WTC11 (cell line): ENCODE results near the gene NUAK1. TPM values are rescaled to one million over a fixed set of nuclear protein-coding genes. Genes with fewer than 3 reads are reported as not detected.

ENCODE experiments used
- ATAC-seq: fragments of 200-7000 bp; cut with Tn5 transposase; 2 replicates; pipeline ENCODE4 v1.10.0; 2021; ENCODE audit warnings: mild to moderate bottlenecking, moderate library complexity
- CTCF ChIA-PET: fragments of 300-600 bp; sonication (Branson Sonifier 250); formaldehyde crosslinking; loops from one replicate; lab custom pipeline; 2021; ENCODE audit warnings: antibody characterized with exemption; lab: Charles Lee
- POLR2A ChIA-PET: fragments of 350-600 bp; sonication (Branson Sonifier 250); formaldehyde crosslinking; loops from one replicate; lab custom pipeline; 2021; ENCODE audit warnings: antibody characterized with exemption; lab: Charles Lee
- DNase-seq: peaks from one replicate; pipeline ENCODE4 v3.0.0; 2021; ENCODE audit warnings: low spot score
- H3K27ac Mint-ChIP-seq: 2 replicates; pipeline ENCODE4 v1.8.0; 2021; ENCODE audit warnings: mixed read lengths
- H3K27me3 Mint-ChIP-seq: 2 replicates; pipeline ENCODE4 v1.8.0; 2021; ENCODE audit warnings: low read depth, mild to moderate bottlenecking, moderate library complexity, mixed read lengths
- H3K36me3 Mint-ChIP-seq: 2 replicates; pipeline ENCODE4 v1.8.0; 2021; ENCODE audit warnings: mixed read lengths
- H3K4me1 Mint-ChIP-seq: 2 replicates; pipeline ENCODE4 v1.8.0; 2022; ENCODE audit warnings: mixed read lengths
- H3K4me3 Mint-ChIP-seq: 2 replicates; pipeline ENCODE4 v1.8.0; 2021; ENCODE audit warnings: mild to moderate bottlenecking, moderate library complexity, mixed read lengths
- H3K9me3 Mint-ChIP-seq: 2 replicates; pipeline ENCODE4 v1.8.0; 2021; ENCODE audit warnings: mixed read lengths
- ATF3 ChIP-seq: sonication (generic); formaldehyde crosslinking; conservative IDR thresholded peaks from 2 replicates; pipeline ENCODE4 v1.8.1; 2022; ENCODE audit warnings: mild to moderate bottlenecking, missing genetic modification reagents
- CREM ChIP-seq: sonication (generic); formaldehyde crosslinking; IDR thresholded peaks from 2 replicates; pipeline ENCODE4 v1.8.1; 2022; ENCODE audit warnings: mild to moderate bottlenecking, missing genetic modification reagents, moderate library complexity
- EMX1 ChIP-seq: fragments of 250-450 bp; sonication (Bioruptor Pico); IDR thresholded peaks from 2 replicates; pipeline ENCODE4 v1.8.0; 2021; ENCODE audit warnings: mild to moderate bottlenecking
- FOXK1 ChIP-seq: sonication (generic); formaldehyde crosslinking; IDR thresholded peaks from 2 replicates; pipeline ENCODE4 v1.8.0; 2022; ENCODE audit warnings: mild to moderate bottlenecking, moderate library complexity, missing genetic modification reagents
- FOXP1 ChIP-seq: sonication (generic); formaldehyde crosslinking; IDR thresholded peaks from 2 replicates; pipeline ENCODE4 v1.8.0; 2022; ENCODE audit warnings: missing genetic modification reagents, mild to moderate bottlenecking, moderate library complexity, borderline replicate concordance
- GRHL2 ChIP-seq: fragments of 250-450 bp; sonication (Bioruptor Pico); IDR thresholded peaks from 2 replicates; pipeline ENCODE4 v1.8.0; 2022; ENCODE audit warnings: mild to moderate bottlenecking, moderate library complexity; ENCODE audit not compliant: insufficient replicate concordance, severe bottlenecking
- GTF2I ChIP-seq: fragments of 250-450 bp; sonication (Bioruptor Pico); conservative IDR thresholded peaks from 2 replicates; pipeline ENCODE4 v1.4.0; 2021; ENCODE audit warnings: mild to moderate bottlenecking
- HMGA2 ChIP-seq: fragments of 250-450 bp; sonication (Bioruptor Pico); IDR thresholded peaks from 2 replicates; pipeline ENCODE4 v1.4.0; 2021; ENCODE audit warnings: mild to moderate bottlenecking, moderate library complexity
- HMGXB4 ChIP-seq: sonication (generic); formaldehyde crosslinking; IDR thresholded peaks from 2 replicates; pipeline ENCODE4 v1.8.1; 2023; ENCODE audit warnings: mild to moderate bottlenecking, moderate library complexity, missing genetic modification reagents
- KAT7 ChIP-seq: sonication (generic); formaldehyde crosslinking; IDR thresholded peaks from 2 replicates; pipeline ENCODE4 v1.8.1; 2023; ENCODE audit warnings: missing genetic modification reagents, mild to moderate bottlenecking, borderline replicate concordance
- NFATC4 ChIP-seq: fragments of 250-450 bp; sonication (Bioruptor Pico); IDR thresholded peaks from 2 replicates; pipeline ENCODE4 v1.9.0; 2021; ENCODE audit warnings: mild to moderate bottlenecking
- NFE2L1 ChIP-seq: sonication (generic); formaldehyde crosslinking; IDR thresholded peaks from 2 replicates; pipeline ENCODE4 v1.8.1; 2023; ENCODE audit warnings: missing genetic modification reagents
- NR2C2 ChIP-seq: sonication (generic); formaldehyde crosslinking; IDR thresholded peaks from 2 replicates; pipeline ENCODE4 v1.8.0; 2022; ENCODE audit warnings: mild to moderate bottlenecking, missing genetic modification reagents
- ZNF281 ChIP-seq: sonication (generic); formaldehyde crosslinking; IDR thresholded peaks from 2 replicates; pipeline ENCODE4 v1.8.0; 2023; ENCODE audit warnings: mild to moderate bottlenecking, missing genetic modification reagents
- ZNF317 ChIP-seq: sonication (generic); formaldehyde crosslinking; IDR thresholded peaks from 2 replicates; pipeline ENCODE4 v1.8.1; 2023; ENCODE audit warnings: low read depth, mild to moderate bottlenecking, moderate library complexity, missing genetic modification reagents, borderline replicate concordance
- ZNF396 ChIP-seq: fragments of 250-450 bp; sonication (Bioruptor Pico); IDR thresholded peaks from 2 replicates; pipeline ENCODE4 v1.8.0; 2021; ENCODE audit warnings: mild to moderate bottlenecking, moderate library complexity, borderline replicate concordance
- ZNF532 ChIP-seq: fragments of 250-450 bp; sonication (Bioruptor Pico); IDR thresholded peaks from 2 replicates; pipeline ENCODE4 v1.9.0; 2021; ENCODE audit warnings: mild to moderate bottlenecking, borderline replicate concordance
- ZNF671 ChIP-seq: fragments of 250-450 bp; sonication (Bioruptor Pico); IDR thresholded peaks from 2 replicates; pipeline ENCODE4 v1.8.0; 2021; ENCODE audit warnings: mild to moderate bottlenecking
- total RNA-seq: library from RNA; stranded (reverse); gene quantifications from 3 replicates; pipeline ENCODE4 v1.2.3, GENCODE V29; 2021
- TF ChIP-seq, protein P1 (sequence below): sonication (generic); formaldehyde crosslinking; IDR thresholded peaks from 2 replicates; pipeline ENCODE4 v1.8.0; 2022; ENCODE audit warnings: mild to moderate bottlenecking, missing genetic modification reagents

The NUAK1 gene
- total RNA-seq, 1 experiment from 2014 or later: 15.9 TPM

DNA sequence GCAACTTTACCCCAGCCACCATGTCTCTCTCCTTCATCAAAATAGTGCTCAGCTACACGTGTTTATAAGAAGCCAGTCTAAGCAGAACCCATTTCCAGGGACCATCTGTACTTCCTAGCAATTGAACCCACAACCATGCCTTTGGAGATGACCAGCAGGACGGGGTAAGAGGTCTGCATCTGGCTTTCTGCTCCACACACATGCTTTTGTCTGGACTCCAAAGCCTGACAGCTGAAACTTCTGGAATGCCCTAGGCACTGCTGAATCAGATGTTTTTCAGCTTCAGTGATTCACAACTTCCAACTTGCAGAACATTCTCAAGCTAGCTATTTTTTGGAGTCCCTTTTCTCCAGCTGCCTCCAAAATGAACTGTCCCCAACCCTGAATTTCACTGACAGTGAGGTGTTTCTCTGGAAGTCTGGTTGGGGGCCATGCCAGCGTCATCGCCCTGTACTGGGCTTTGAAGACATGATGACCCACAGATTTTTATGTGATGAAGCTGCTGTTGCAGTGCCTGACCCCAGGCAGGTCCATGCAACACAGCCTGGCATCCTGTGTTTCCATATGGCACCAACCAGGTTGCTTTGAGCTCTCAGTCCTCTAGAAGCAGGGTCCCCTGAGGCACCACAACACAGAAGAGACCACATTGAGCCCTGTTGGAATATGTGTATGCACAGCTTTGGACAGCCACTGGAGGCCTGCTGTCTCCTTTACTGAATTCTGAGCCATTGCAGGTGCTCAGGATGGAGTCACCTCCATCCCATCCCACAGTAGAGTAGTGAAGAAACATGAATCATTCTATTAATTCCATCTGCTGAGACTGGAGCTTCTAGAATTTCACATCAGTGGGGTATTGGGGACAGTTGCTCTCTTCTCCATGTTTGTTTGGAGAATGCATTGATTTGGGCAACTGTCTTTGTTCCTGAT, 80.2 kb downstream of the NUAK1 start (continued):
- TF ChIP-seq ZNF532 (no peak), FOXK1 (CRISPR knock-in tag) (no peak), GTF2I (no peak), NR2C2 (no peak), CREM (no peak), HMGA2 (CRISPR knock-in tag) (no peak), ZNF671 (CRISPR knock-in tag) (no peak), NFATC4 (CRISPR knock-in tag) (no peak), ZNF396 (CRISPR knock-in tag) (no peak), GRHL2 (CRISPR knock-in tag) (no peak), ZNF317 (CRISPR knock-in tag) (no peak), FOXP1 (CRISPR knock-in tag) (no peak)
- TF ChIP-seq, protein P1, sequence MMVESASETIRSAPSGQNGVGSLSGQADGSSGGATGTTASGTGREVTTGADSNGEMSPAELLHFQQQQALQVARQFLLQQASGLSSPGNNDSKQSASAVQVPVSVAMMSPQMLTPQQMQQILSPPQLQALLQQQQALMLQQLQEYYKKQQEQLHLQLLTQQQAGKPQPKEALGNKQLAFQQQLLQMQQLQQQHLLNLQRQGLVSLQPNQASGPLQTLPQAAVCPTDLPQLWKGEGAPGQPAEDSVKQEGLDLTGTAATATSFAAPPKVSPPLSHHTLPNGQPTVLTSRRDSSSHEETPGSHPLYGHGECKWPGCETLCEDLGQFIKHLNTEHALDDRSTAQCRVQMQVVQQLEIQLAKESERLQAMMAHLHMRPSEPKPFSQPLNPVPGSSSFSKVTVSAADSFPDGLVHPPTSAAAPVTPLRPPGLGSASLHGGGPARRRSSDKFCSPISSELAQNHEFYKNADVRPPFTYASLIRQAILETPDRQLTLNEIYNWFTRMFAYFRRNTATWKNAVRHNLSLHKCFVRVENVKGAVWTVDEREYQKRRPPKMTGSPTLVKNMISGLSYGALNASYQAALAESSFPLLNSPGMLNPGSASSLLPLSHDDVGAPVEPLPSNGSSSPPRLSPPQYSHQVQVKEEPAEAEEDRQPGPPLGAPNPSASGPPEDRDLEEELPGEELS: no peak
- TF ChIP-seq, all 79 proteins: peak for 0

DNA sequence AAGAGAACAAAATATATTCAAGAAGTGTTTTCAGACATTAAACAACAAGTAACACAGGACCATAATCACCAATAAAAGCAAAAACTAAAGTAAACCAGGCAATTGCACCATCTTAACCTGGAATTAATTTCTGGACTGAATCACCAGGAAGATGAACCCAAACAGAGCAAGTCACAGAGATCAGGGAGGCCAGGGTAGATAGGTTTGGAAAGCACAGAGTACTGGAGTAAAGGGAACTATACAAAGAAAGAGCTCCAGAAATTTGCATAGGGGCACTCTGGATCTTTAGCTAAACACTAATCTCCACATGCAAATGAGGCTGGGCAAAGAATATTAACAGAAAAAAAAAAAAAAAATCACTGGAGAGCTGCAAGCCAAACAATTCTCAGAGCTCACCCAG, 84.7 kb downstream of the NUAK1 start:
- Mint-ChIP-seq H3K36me3 (0 out of 2 replicates have a peak, but pooled peaks cover 3% of the 10 kb centered on the region), H3K27me3 (no peaks in the 10 kb centered on the region), H3K9me3 (peaks cover 22% of the 10 kb centered on the region), H3K27ac (no peak overlapping the region), H3K4me1 (peaks cover 10% of the 10 kb centered on the region), H3K4me3 (no peak overlapping the region)
- CTCF ChIA-PET: no interaction called here
- no peak for ATAC-seq
- DNase-seq: no peak
- POLR2A ChIA-PET: no interaction called here
- TF ChIP-seq KAT7 (CRISPR knock-in tag) (no peak), ZNF396 (CRISPR knock-in tag) (no peak), ZNF281 (CRISPR knock-in tag) (no peak), ZNF532 (no peak), ATF3 (no peak), EMX1 (CRISPR knock-in tag) (no peak), NFE2L1 (no peak), HMGXB4 (CRISPR knock-in tag) (no peak)
